SK-N-SH (cell line): ENCODE results near the gene ARHGEF12. TPM values are rescaled to one million over a fixed set of nuclear protein-coding genes. Genes with fewer than 3 reads are reported as not detected.

ENCODE experiments used
- CTCF ChIA-PET: fragments of 300-600, 350-600 bp; formaldehyde crosslinking; extraction: SDS; loops from one replicate; lab custom pipeline; 2021; lab: Yijun Ruan, JAX
- POLR2A ChIA-PET: fragments of 350-600 bp; sonication (Branson Sonifier 250); formaldehyde crosslinking; extraction: SDS; loops from one replicate; lab custom pipeline; 2020; ENCODE audit warnings: antibody characterized with exemption, inconsistent platforms; lab: Yijun Ruan, JAX
- DNase-seq: peaks from one replicate; pipeline ENCODE4 v3.0.0; 2012
- H2AFZ ChIP-seq: fragments of 200-600 bp; sonication (generic); 2 replicates; pipeline ENCODE4 v1.8.1; 2016; ENCODE audit warnings: antibody characterized with exemption, mild to moderate bottlenecking, low read depth
- H3F3A ChIP-seq: fragments of 200-600 bp; sonication (generic); replicated peaks from 2 replicates; pipeline ENCODE3; 2016; ENCODE audit warnings: antibody characterized with exemption, mild to moderate bottlenecking; ENCODE audit not compliant: insufficient read depth
- H3K27ac ChIP-seq, 2 experiments: fragments of 200-500 bp in 1 of 2; fragments of 200-600 bp in 1 of 2; sonication (Bioruptor generic) in 1 of 2; sonication (generic), shearing (Covaris generic) in 1 of 2; 2 replicates each; pipeline versions ENCODE4 v1.5.1 to v1.6.1; 2014 to 2016; ENCODE audit warnings: low read depth in 2 of 2, inconsistent platforms in 1 of 2, low read length in 1 of 2, mild to moderate bottlenecking in 1 of 2, mixed read lengths in 1 of 2
- H3K27me3 ChIP-seq: fragments of 200-600 bp; sonication (generic), shearing (Covaris generic); 2 replicates; pipeline ENCODE4 v1.6.1; 2016; ENCODE audit warnings: mixed run types; ENCODE audit not compliant: insufficient read depth
- H3K36me3 ChIP-seq, 2 experiments: fragments of 200-500 bp in 1 of 2; fragments of 200-600 bp in 1 of 2; sonication (Bioruptor generic) in 1 of 2; sonication (generic) in 1 of 2; replicated peaks in 1 of 2; 2 replicates each; pipeline versions ENCODE3 to v1.5.1; 2014 to 2016; ENCODE audit warnings: low read length in 1 of 2, mild to moderate bottlenecking in 1 of 2; ENCODE audit not compliant: insufficient read depth in 2 of 2, control insufficient read depth in 1 of 2
- H3K4me1 ChIP-seq, 2 experiments: fragments of 200-500 bp in 1 of 2; fragments of 200-600 bp in 1 of 2; sonication (Bioruptor generic) in 1 of 2; sonication (generic), shearing (Covaris generic) in 1 of 2; 2 replicates each; pipeline versions ENCODE4 v1.5.1 to v1.6.1; 2014 to 2016; ENCODE audit warnings: low read depth in 1 of 2, low read length in 1 of 2, mixed run types in 1 of 2; ENCODE audit not compliant: insufficient read depth in 2 of 2, control insufficient read depth in 1 of 2
- H3K4me2 ChIP-seq: fragments of 200-600 bp; sonication (generic), shearing (Covaris generic); 2 replicates; pipeline ENCODE4 v1.6.1; 2017; ENCODE audit warnings: mixed run types
- H3K4me3 ChIP-seq, 2 experiments: fragments of 200-500 bp in 1 of 2; fragments of 200-600 bp in 1 of 2; sonication (Bioruptor generic) in 1 of 2; sonication (generic), shearing (Covaris generic) in 1 of 2; 2 replicates each; pipeline versions ENCODE4 v1.5.1 to v1.8.1; 2014 to 2016; ENCODE audit warnings: low read depth in 2 of 2, inconsistent platforms in 1 of 2, low read length in 1 of 2, mild to moderate bottlenecking in 1 of 2, mixed read lengths in 1 of 2, moderate library complexity in 1 of 2
- H3K79me2 ChIP-seq: fragments of 200-600 bp; sonication (generic); 2 replicates; pipeline ENCODE4 v1.8.1; 2017; ENCODE audit warnings: mild to moderate bottlenecking; ENCODE audit not compliant: insufficient read depth
- H3K9ac ChIP-seq: fragments of 200-600 bp; sonication (generic); 2 replicates; pipeline ENCODE4 v1.6.1; 2017; ENCODE audit warnings: mixed run types
- H3K9me2 ChIP-seq: fragments of 200-600 bp; sonication (generic); 2 replicates; pipeline ENCODE4 v1.6.1; 2017; ENCODE audit warnings: mixed run types
- H3K9me3 ChIP-seq: fragments of 200-600 bp; sonication (generic); 2 replicates; pipeline ENCODE4 v1.6.1; 2017; ENCODE audit warnings: mixed run types, mild to moderate bottlenecking, moderate library complexity
- H4K20me1 ChIP-seq: fragments of 200-600 bp; sonication (generic); 2 replicates; pipeline ENCODE4 v1.6.1; 2017; ENCODE audit warnings: mild to moderate bottlenecking, mixed run types; ENCODE audit not compliant: insufficient read depth
- CTCF ChIP-seq: fragments of 200-600 bp; sonication (generic); IDR thresholded peaks from 2 replicates; pipeline ENCODE4 v1.6.1; 2017; ENCODE audit warnings: antibody characterized with exemption, mild to moderate bottlenecking, moderate library complexity
- FOSL2 ChIP-seq: IDR thresholded peaks from 2 replicates; pipeline ENCODE4 v1.4.0; 2012; ENCODE audit warnings: low read depth, mild to moderate bottlenecking, moderate library complexity, borderline replicate concordance
- GABPA ChIP-seq: IDR thresholded peaks from 2 replicates; pipeline ENCODE4 v1.4.0; 2012; ENCODE audit warnings: low read depth, mild to moderate bottlenecking
- MAX ChIP-seq: IDR thresholded peaks from 2 replicates; pipeline ENCODE4 v1.4.0; 2012; ENCODE audit warnings: low read depth
- NRF1 ChIP-seq: IDR thresholded peaks from 2 replicates; pipeline ENCODE4 v1.6.1; 2012; ENCODE audit warnings: low read depth, mild to moderate bottlenecking, low read length
- POLR2AphosphoS5 ChIP-seq: IDR thresholded peaks from 2 replicates; pipeline ENCODE4 v1.6.1; 2012; ENCODE audit warnings: low read depth, low read length
- REST ChIP-seq: IDR thresholded peaks from 2 replicates; pipeline ENCODE4 v1.6.1; 2012; ENCODE audit warnings: mild to moderate bottlenecking, low read depth, low read length, moderate library complexity
- RFX5 ChIP-seq: IDR thresholded peaks from 2 replicates; pipeline ENCODE4 v1.6.1; 2012; ENCODE audit warnings: mild to moderate bottlenecking, improper control_type of control experiment, low read length
- SMC3 ChIP-seq: IDR thresholded peaks from 2 replicates; pipeline ENCODE4 v1.6.1; 2012; ENCODE audit warnings: low read depth, low read length, improper control_type of control experiment
- USF2 ChIP-seq: fragments of 150-350 bp; IDR thresholded peaks from 2 replicates; pipeline ENCODE4 v1.6.1; 2017; ENCODE audit warnings: antibody characterized with exemption, low read length, low read depth, borderline replicate concordance
- YY1 ChIP-seq: IDR thresholded peaks from 2 replicates; pipeline ENCODE4 v1.4.0; 2012; ENCODE audit warnings: low read depth, mild to moderate bottlenecking
- WGBS: methylation state at CpG from one replicate; pipeline ENCODE4 v1.1.6; 2017; ENCODE audit warnings: low lambda C conversion rate; 5-methylcytosine and 5-hydroxymethylcytosine counted together
- polyA plus RNA-seq, 3 experiments: library from polyadenylated mRNA; depleted of rRNA; stranded (reverse); fragments of >200 nt; gene quantifications; 2 replicates each; pipeline ENCODE4 v1.2.3, GENCODE V29; 2012

ARHGEF12 gene
- polyA plus RNA-seq, 1 of the 3 experiments (the other 2 are of a cell fraction): 12.3 TPM

- peaks cover 0 to 25% of the 10 kb centered on the region in 2 experiments; a peak in 2 of 4 replicates for H3K4me1 ChIP-seq
- WGBS: 78% methylated on average over 12 of the region's 12 CpGs
- no peak overlapping the region for H3K4me2 ChIP-seq
- no peak overlapping the region for H3K4me3 ChIP-seq
- no peak overlapping the region for H3K9ac ChIP-seq
- H3K79me2 ChIP-seq: no peaks in the 10 kb centered on the region
- TF ChIP-seq RFX5 (no peak), REST (no peak), CTCF (no peak), SMC3 (no peak), YY1 (no peak), NRF1 (no peak), GABPA (no peak), USF2 (no peak), POLR2AphosphoS5 (no peak), MAX (no peak), FOSL2 (no peak)
- peak overlapping the region in 1 of 2 experiments; percentile 86; a peak in 1 of 4 replicates for H3K27ac ChIP-seq
- no peak overlapping the region for H2AFZ ChIP-seq
- H3F3A ChIP-seq: no peaks in the 10 kb centered on the region
- POLR2A ChIA-PET: no interaction called here
- H3K36me3 ChIP-seq: no peaks in the 10 kb centered on the region
- H4K20me1 ChIP-seq: no peaks in the 10 kb centered on the region
- no peak for DNase-seq
- no peaks in the 10 kb centered on the region for H3K9me2 ChIP-seq
- CTCF ChIA-PET: interaction anchor here (1.4 to 2.4 kb wide), 2 partner anchors 12 to 26 kb away, joined by 3 to 6 read pairs; partner anchors contain the start of gene GRIK4
- H3K27me3 ChIP-seq: no peaks in the 10 kb centered on the region
- H3K9me3 ChIP-seq: no peaks in the 10 kb centered on the region
These were observed 201.8 kb downstream of the ARHGEF12 start for GRCh38 chr11:120537996-120538395.
